ENCODE data around the gene LEP. TPM values are rescaled to one million over a fixed set of nuclear protein-coding genes. Genes with fewer than 3 reads are reported as not detected.
A peak's percentile ranks its signal among the peaks of the same experiment; 100 is the strongest.

LEP gene
- polyA plus RNA-seq, 3 donors, result 0.12 to 0.13 TPM; not detected in 1

- DNase-seq, result no peak
- Histone ChIP-seq H2AFZ (ENCODE audit: insufficient read depth, low read depth, low read length, poor library complexity, severe bottlenecking) (no peak overlapping the region), H3K36me3 (replicated peaks in 1 of 2; ENCODE audit: control insufficient read depth in 1 of 2, insufficient read depth in 2 of 2, low read length in 2 of 2) (no peaks in the 10 kb centered on the region), H3K4me2 (replicated peaks; ENCODE audit: extremely low read depth, low read length, poor library complexity, severe bottlenecking) (no peak overlapping the region), H3K9me3 (replicated peaks in 1 of 2; ENCODE audit: control insufficient read depth in 1 of 2, insufficient read depth in 1 of 2, low read length in 2 of 2) (peaks cover 10 to 28% of the 10 kb centered on the region in 2 donors), H3K4me3 (replicated peaks in 1 of 3; ENCODE audit: low read depth in 2 of 3, low read length in 3 of 3) (no peak overlapping the region), H3K27me3 (ENCODE audit: control insufficient read depth in 2 of 2, insufficient read depth in 2 of 2, low read length in 2 of 2) (peaks cover 29 to 42% of the 10 kb centered on the region in 2 donors), H3K9ac (ENCODE audit: insufficient read depth, low read length, poor library complexity, severe bottlenecking) (no peak overlapping the region), H3K79me2 (ENCODE audit: insufficient read depth, low read length) (no peaks in the 10 kb centered on the region), H4K20me1 (ENCODE audit: insufficient read depth, low read length) (no peaks in the 10 kb centered on the region), H3K4me1 (ENCODE audit: control insufficient read depth in 1 of 2, insufficient read depth in 2 of 2, low read length in 2 of 2) (peaks cover 8% of the 10 kb centered on the region in 2 donors), H3K27ac (ENCODE audit: low read depth in 1 of 2, low read length in 2 of 2) (no peak overlapping the region)
- intact Hi-C loops (cut with micrococcal nuclease), result no loop called here
- Mint-ChIP-seq H3K27me3 (ENCODE audit: low read depth in 3 of 3) (peaks cover 44 to 50% (median 48%) of the 10 kb centered on the region in 3 donors), H3K27ac (no peak overlapping the region), H3K4me3 (peak overlapping the region in 1 of 2 donors; percentile 76), H3K36me3 (peaks cover 0 to 21% of the 10 kb centered on the region in 2 donors), H3K4me1 (peaks cover 13% of the 10 kb centered on the region), H3K9me3 (peaks cover 5 to 39% (median 17%) of the 10 kb centered on the region in 7 donors)
- no peak for TF ChIP-seq CTCF (IDR thresholded peaks at IDR 0.05)
- 83% methylated on average over 6 of the region's 6 CpGs for WGBS (ENCODE audit: insufficient coverage)
Observed at GRCh38 chr7:128200376-128200775, 40.7 kb upstream of the LEP start.

- Mint-ChIP-seq H3K9me3 (peaks cover 2 to 31% (median 10%) of the 10 kb centered on the region in 7 donors), H3K4me3 (peak overlapping the region; percentile 51 to 91), H3K4me1 (peaks cover 13% of the 10 kb centered on the region), H3K27ac (no peak overlapping the region), H3K27me3 (ENCODE audit: low read depth in 3 of 3) (peaks cover 46 to 55% (median 48%) of the 10 kb centered on the region in 3 donors), H3K36me3 (peaks cover 0 to 21% of the 10 kb centered on the region in 2 donors)
- no peak overlapping the region for H3K9ac ChIP-seq (ENCODE audit: insufficient read depth, low read length, poor library complexity, severe bottlenecking)
- peak overlapping the region; percentile 41 for H3K4me2 ChIP-seq (replicated peaks; ENCODE audit: extremely low read depth, low read length, poor library complexity, severe bottlenecking)
- peaks cover 8 to 20% of the 10 kb centered on the region in 2 donors for H3K9me3 ChIP-seq (replicated peaks in 1 of 2; ENCODE audit: control insufficient read depth in 1 of 2, insufficient read depth in 1 of 2, low read length in 2 of 2)
- no peak overlapping the region for H3K27ac ChIP-seq (ENCODE audit: low read depth in 1 of 2, low read length in 2 of 2)
- H3K79me2 ChIP-seq (ENCODE audit: insufficient read depth, low read length), result no peaks in the 10 kb centered on the region
- DNase-seq, result no peak
- H3K27me3 ChIP-seq (ENCODE audit: control insufficient read depth in 2 of 2, insufficient read depth in 2 of 2, low read length in 2 of 2), result peaks cover 29 to 42% of the 10 kb centered on the region in 2 donors
- no peak for TF ChIP-seq CTCF (IDR thresholded peaks at IDR 0.05)
- WGBS (ENCODE audit: insufficient coverage), result 3% methylated on average over 37 of the region's 37 CpGs
- intact Hi-C loops (cut with micrococcal nuclease), result no loop called here
- H2AFZ ChIP-seq (ENCODE audit: insufficient read depth, low read depth, low read length, poor library complexity, severe bottlenecking), result peak overlapping the region; percentile 8
- H3K4me1 ChIP-seq (ENCODE audit: control insufficient read depth in 1 of 2, insufficient read depth in 2 of 2, low read length in 2 of 2), result peaks cover 8% of the 10 kb centered on the region in 2 donors
- H3K36me3 ChIP-seq (replicated peaks in 1 of 2; ENCODE audit: control insufficient read depth in 1 of 2, insufficient read depth in 2 of 2, low read length in 2 of 2), result no peaks in the 10 kb centered on the region
- no peaks in the 10 kb centered on the region for H4K20me1 ChIP-seq (ENCODE audit: insufficient read depth, low read length)
- H3K4me3 ChIP-seq (replicated peaks in 1 of 3; ENCODE audit: low read depth in 2 of 3, low read length in 3 of 3), result peak overlapping the region in 1 of 3 experiments; percentile 48
Observed at GRCh38 chr7:128201067-128201689, 39.9 kb upstream of the LEP start.
